Sigmoid colon (tissue), 7 donors: ENCODE measurements around the gene ARFIP1. TPM values are rescaled to one million over a fixed set of nuclear protein-coding genes. Genes with fewer than 3 reads are reported as not detected.
A peak's percentile ranks its signal among the peaks of the same experiment; 100 is the strongest.

ENCODE experiments used
- DNase-seq: peaks from one replicate; pipeline ENCODE4 v3.0.0-alpha.2; 2019
- H3K27ac ChIP-seq, 4 donors: fragments of 200-600 bp; sonication (generic); one replicate each; pipeline ENCODE4 v1.5.1; 2016 to 2019; ENCODE audit warnings: mild to moderate bottlenecking in 1 of 4
- H3K27me3 ChIP-seq, 3 donors: fragments of 200-600 bp; sonication (generic); one replicate each; pipeline ENCODE4 v1.5.1; 2019; ENCODE audit warnings: mild to moderate bottlenecking in 1 of 3
- H3K36me3 ChIP-seq, 4 donors: fragments of 200-600 bp; sonication (generic); one replicate each; pipeline ENCODE4 v1.5.1; 2016 to 2019
- H3K4me1 ChIP-seq, 4 donors: fragments of 200-600 bp; sonication (generic); one replicate each; pipeline ENCODE4 v1.5.1; 2017 to 2019
- H3K4me3 ChIP-seq, 4 donors: fragments of 200-600 bp; sonication (generic); one replicate each; pipeline ENCODE4 v1.5.1; 2017 to 2019; ENCODE audit warnings: mild to moderate bottlenecking in 2 of 4, moderate library complexity in 1 of 4
- H3K9me3 ChIP-seq, 4 donors: fragments of 200-600 bp in 3 of 4; sonication (generic) in 3 of 4; one replicate each; pipeline versions ENCODE4 v1.5.1 to v1.6.1; 2013 to 2019
- EP300 ChIP-seq, 4 donors: sonication (generic); formaldehyde crosslinking; IDR thresholded peaks; one replicate each; pipeline ENCODE4 v1.6.1; 2017; ENCODE audit warnings: antibody characterized with exemption in 4 of 4
- POLR2A ChIP-seq, 2 donors: fragments of 450-650 bp; IDR thresholded peaks; one replicate each; pipeline ENCODE4 v1.6.1; 2016; ENCODE audit warnings: antibody characterized with exemption in 2 of 2, mild to moderate bottlenecking in 2 of 2, moderate library complexity in 2 of 2
- POLR2AphosphoS5 ChIP-seq, 4 donors: sonication (generic); formaldehyde crosslinking; IDR thresholded peaks; one replicate each; pipeline ENCODE4 v1.6.1; 2017; ENCODE audit warnings: antibody characterized with exemption in 4 of 4
- WGBS, 2 donors: extraction: QIAGEN DNeasy Blood & Tissue Kit; methylation state at CpG; one replicate each; pipeline ENCODE4 v1.1.7; 2013; 5-methylcytosine and 5-hydroxymethylcytosine counted together
- intact Hi-C: fragments of 100-400 bp; cut with DNase I; formaldehyde crosslinking; loops from one replicate; pipeline ENCODE4 v1.15.1; 2023
- polyA plus RNA-seq, 3 donors: library from polyadenylated mRNA; stranded (reverse); fragments of 200-250 nt; gene quantifications; one replicate each; pipeline ENCODE4 v1.2.3, GENCODE V29; 2013
- total RNA-seq, 4 donors: library from RNA; depleted of rRNA; stranded (reverse); fragments of >200 nt; gene quantifications; one replicate each; pipeline ENCODE4 v1.1.0, GENCODE V29; 2016
- TF ChIP-seq, protein P1 (sequence below), 4 experiments: fragments of 450-650 bp in 3 of 4; fragments of 200-600 bp in 1 of 4; IDR thresholded peaks; one replicate each; pipeline ENCODE4 v1.5.1; 2016 to 2019; ENCODE audit warnings: antibody characterized with exemption in 4 of 4, mild to moderate bottlenecking in 3 of 4, moderate library complexity in 2 of 4
- donor health status: healthy with polysubstance abuse.
- donor health status: Bipolar disorder and iron deficiency.
- donor health status: healthy.

The ARFIP1 gene
- total and polyA plus RNA-seq, 7 donors = 22.1 to 50.9 (median 33.2) TPM

- H3K4me3 ChIP-seq = no peak overlapping the region
- TF ChIP-seq POLR2A (IDR thresholded peaks at IDR 0.05) (no peak), POLR2AphosphoS5 (IDR thresholded peaks at IDR 0.05) (no peak), EP300 (IDR thresholded peaks at IDR 0.05) (no peak)
- TF ChIP-seq, protein P1, sequence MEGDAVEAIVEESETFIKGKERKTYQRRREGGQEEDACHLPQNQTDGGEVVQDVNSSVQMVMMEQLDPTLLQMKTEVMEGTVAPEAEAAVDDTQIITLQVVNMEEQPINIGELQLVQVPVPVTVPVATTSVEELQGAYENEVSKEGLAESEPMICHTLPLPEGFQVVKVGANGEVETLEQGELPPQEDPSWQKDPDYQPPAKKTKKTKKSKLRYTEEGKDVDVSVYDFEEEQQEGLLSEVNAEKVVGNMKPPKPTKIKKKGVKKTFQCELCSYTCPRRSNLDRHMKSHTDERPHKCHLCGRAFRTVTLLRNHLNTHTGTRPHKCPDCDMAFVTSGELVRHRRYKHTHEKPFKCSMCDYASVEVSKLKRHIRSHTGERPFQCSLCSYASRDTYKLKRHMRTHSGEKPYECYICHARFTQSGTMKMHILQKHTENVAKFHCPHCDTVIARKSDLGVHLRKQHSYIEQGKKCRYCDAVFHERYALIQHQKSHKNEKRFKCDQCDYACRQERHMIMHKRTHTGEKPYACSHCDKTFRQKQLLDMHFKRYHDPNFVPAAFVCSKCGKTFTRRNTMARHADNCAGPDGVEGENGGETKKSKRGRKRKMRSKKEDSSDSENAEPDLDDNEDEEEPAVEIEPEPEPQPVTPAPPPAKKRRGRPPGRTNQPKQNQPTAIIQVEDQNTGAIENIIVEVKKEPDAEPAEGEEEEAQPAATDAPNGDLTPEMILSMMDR (IDR thresholded peaks at IDR 0.05) = no peak
- intact Hi-C loops = loop anchor here (5.0 kb wide), 1 partner anchor 1679 kb away; the partner anchor contains the start of gene RPS3A
Measured at GRCh38 chr4:152776352-152776751, 3.4 kb upstream of the ARFIP1 start.

GRCh38 chr4:152777488-152777887, 2.3 kb upstream of the ARFIP1 start:
- 92 to 98% methylated on average over 1 of the region's 1 CpG for WGBS, 2 donors
- Histone ChIP-seq H3K4me1 (peaks cover 0 to 28% (median 22%) of the 10 kb centered on the region in 4 donors), H3K4me3 (no peak overlapping the region), H3K27ac (no peak overlapping the region), H3K36me3 (no peaks in the 10 kb centered on the region), H3K27me3 (no peaks in the 10 kb centered on the region), H3K9me3 (no peaks in the 10 kb centered on the region)
- DNase-seq = no peak
- intact Hi-C loops = loop anchor here (5.0 kb wide), 1 partner anchor 1680 kb away; the partner anchor contains the start of gene RPS3A
- TF ChIP-seq, protein P1 (IDR thresholded peaks at IDR 0.05) = no peak
- TF ChIP-seq POLR2AphosphoS5 (IDR thresholded peaks at IDR 0.05) (no peak), POLR2A (IDR thresholded peaks at IDR 0.05) (no peak), EP300 (IDR thresholded peaks at IDR 0.05) (no peak)

More at GRCh38 chr4:152776352-152776751, 3.4 kb upstream of the ARFIP1 start:
- Histone ChIP-seq H3K36me3 (no peaks in the 10 kb centered on the region), H3K27me3 (no peaks in the 10 kb centered on the region), H3K9me3 (no peaks in the 10 kb centered on the region), H3K4me1 (peaks cover 0 to 19% (median 15%) of the 10 kb centered on the region in 4 donors), H3K27ac (no peak overlapping the region)
- no peak for DNase-seq

DNA sequence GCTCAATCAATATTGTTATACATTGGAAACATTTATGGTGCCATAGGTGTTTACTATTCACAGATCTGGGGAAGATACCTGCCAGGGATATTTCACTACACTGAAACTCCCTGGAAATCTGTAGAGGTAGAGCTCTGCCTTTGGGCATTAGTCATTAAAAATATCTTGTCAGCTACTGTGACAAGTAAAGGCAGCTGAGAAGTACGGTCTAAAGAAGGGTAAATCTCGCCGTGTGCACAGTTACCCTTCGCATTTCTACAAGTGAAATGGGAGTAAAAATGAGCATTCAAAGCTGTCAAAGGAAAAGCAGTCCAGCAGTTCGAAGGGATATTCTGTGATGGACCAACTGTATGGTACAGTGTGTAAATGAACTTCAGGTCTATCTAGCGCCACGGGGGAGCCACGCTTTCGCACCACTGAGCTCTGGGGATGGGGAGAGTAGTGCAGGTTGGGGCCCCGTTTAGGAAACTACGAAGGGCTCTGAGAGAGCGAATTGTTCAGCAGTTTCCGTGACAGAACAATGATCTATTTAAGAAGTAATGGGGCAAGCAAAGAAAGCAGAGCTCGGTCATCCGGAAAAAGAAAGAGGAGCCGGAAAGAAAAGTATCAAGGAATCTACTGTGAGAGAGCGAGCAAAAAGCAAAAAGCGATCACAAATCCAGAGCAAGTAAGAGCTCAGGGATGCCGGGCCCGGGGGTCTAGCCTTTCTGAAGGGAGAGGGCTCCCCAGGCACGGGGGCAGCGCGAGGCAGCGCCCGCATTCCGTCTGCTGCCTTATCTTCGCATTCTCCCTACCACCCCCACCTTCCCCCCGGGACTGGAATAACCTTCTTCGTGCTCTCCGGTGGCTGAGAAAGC, 870 bp upstream of the ARFIP1 start:
- Histone ChIP-seq H3K36me3 (no peaks in the 10 kb centered on the region), H3K27me3 (no peaks in the 10 kb centered on the region), H3K27ac (peak overlapping the region; percentile 91 to 94 (median 93)), H3K4me1 (peaks cover 0 to 33% (median 22%) of the 10 kb centered on the region in 4 donors), H3K9me3 (no peaks in the 10 kb centered on the region), H3K4me3 (peak overlapping the region; percentile 60 to 89 (median 80))
- peak; percentile 66 for DNase-seq
- intact Hi-C loops = loop anchor here (1.0 to 5.0 kb wide), 2 partner anchors 306 to 1682 kb away; partner anchors contain the start of gene RPS3A
- TF ChIP-seq POLR2AphosphoS5 (IDR thresholded peaks at IDR 0.05) = no peak
- TF ChIP-seq POLR2A (IDR thresholded peaks at IDR 0.05) = no peak
- no peak for TF ChIP-seq EP300 (IDR thresholded peaks at IDR 0.05)
- TF ChIP-seq, protein P1 (IDR thresholded peaks at IDR 0.05) = no peak
- 1 to 2% methylated on average over 30 of the region's 30 CpGs for WGBS, 2 donors

- Histone ChIP-seq H3K4me1 (peaks cover 0 to 33% (median 29%) of the 10 kb centered on the region in 4 donors), H3K27ac (peak overlapping the region; percentile 91 to 94 (median 93)), H3K27me3 (no peaks in the 10 kb centered on the region), H3K9me3 (no peaks in the 10 kb centered on the region), H3K36me3 (no peaks in the 10 kb centered on the region), H3K4me3 (peak overlapping the region; percentile 60 to 89 (median 80))
- intact Hi-C loops = loop anchor here (2.0 to 10.0 kb wide), 2 partner anchors 244 to 334 kb away; partner anchors contain the start of gene FBXW7
- WGBS, 2 donors = 2 to 5% methylated on average over 14 of the region's 14 CpGs
- DNase-seq = no peak
- TF ChIP-seq EP300 (IDR thresholded peaks at IDR 0.05) = no peak
- TF ChIP-seq, protein P1 (IDR thresholded peaks at IDR 0.05) = no peak
Measured at GRCh38 chr4:152780267-152780778, 569 bp downstream of the ARFIP1 start.
